ENCODE measurements around the gene TPM2.
A peak's percentile ranks its signal among the peaks of the same experiment; 100 is the strongest.

TPM2 gene

GRCh38 chr9:35690614-35691333 lies 1.0 kb upstream of the TPM2 start:
- H3K4me3 Mint-ChIP-seq, result peak overlapping the region; percentile 78
- no peaks in the 10 kb centered on the region for H3K27me3 Mint-ChIP-seq

DNA sequence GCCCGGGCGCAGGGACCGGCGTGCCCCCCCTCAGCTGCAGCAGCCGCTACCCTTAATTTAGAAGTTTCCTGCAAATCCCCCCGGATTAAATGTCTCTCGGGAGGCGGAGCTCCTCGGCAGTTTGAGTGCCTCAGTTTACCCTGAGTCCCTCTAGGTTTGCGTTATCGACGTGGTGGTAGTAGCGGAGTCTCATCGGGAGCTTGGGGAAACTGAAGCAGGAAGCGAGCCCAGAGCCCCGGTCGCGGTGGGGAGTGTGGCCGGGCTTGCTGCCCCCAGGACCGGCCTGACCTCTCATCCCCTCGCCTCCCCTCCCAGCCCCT lies 529 bp upstream of the TPM2 start:
- Mint-ChIP-seq H3K27ac (peak overlapping the region; percentile 79), H3K4me3 (peak overlapping the region; percentile 74), H3K36me3 (ENCODE audit: low read depth) (no peaks in the 10 kb centered on the region), H3K27me3 (no peaks in the 10 kb centered on the region), H3K4me1 (ENCODE audit: low read depth) (peaks cover 32% of the 10 kb centered on the region), H3K9me3 (no peaks in the 10 kb centered on the region)

More at GRCh38 chr9:35690614-35691333, 1.0 kb upstream of the TPM2 start:
- H3K36me3 Mint-ChIP-seq (ENCODE audit: low read depth), result no peaks in the 10 kb centered on the region
- H3K9me3 Mint-ChIP-seq, result no peaks in the 10 kb centered on the region
- peak overlapping the region; percentile 81 for H3K27ac Mint-ChIP-seq
- H3K4me1 Mint-ChIP-seq (ENCODE audit: low read depth), result peaks cover 32% of the 10 kb centered on the region

DNA sequence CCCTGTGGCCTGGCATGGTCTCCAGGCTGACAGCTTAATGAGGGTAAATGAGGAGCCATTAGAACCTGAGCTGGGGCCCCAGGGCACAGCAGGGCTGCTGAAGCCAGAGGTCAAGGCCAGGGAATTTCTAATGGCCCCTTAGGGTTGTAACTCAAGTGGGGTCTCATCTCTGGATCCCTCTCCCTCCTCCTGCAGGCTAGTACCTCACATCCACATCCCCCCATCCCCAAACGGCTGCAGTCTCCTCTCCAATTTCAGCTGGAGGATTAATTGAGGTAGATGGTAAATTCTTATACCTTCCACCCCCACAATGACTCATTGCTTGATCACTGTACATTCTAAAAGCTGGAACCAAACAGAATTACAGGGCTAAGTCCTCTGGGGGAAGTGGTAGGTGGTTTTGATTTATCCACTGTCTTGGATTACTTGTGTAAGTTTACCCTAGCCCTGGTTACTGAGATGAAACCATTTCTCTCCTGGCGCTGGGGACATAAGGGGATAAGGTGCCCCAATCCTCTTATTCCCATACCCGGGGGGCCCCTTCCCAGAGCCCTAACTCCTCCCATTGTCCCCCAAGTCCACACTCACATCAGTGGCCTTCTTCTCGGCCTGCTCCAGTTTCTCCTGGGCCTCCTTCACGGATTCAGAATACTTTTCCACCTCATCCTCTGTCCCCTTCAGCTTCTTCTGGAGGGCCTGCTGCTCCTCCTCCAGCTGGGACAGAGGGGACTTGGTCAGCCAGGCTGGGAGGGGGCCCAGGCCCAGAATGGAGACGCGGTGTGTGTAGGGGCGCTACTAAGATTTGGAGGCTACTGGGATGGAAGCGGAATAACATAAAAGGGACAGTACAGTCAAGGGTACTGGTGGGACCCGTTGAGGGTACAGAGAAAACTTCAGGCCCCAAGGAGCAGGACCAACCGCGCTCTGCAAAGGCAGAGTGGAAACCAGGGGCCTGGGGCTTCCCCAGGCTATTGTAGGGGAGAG lies 875 bp downstream of the TPM2 start:
- Mint-ChIP-seq H3K27ac (peak overlapping the region; percentile 45), H3K4me1 (ENCODE audit: low read depth) (peaks cover 32% of the 10 kb centered on the region), H3K27me3 (no peaks in the 10 kb centered on the region), H3K9me3 (no peaks in the 10 kb centered on the region), H3K36me3 (ENCODE audit: low read depth) (no peaks in the 10 kb centered on the region), H3K4me3 (peak overlapping the region; percentile 47)

DNA sequence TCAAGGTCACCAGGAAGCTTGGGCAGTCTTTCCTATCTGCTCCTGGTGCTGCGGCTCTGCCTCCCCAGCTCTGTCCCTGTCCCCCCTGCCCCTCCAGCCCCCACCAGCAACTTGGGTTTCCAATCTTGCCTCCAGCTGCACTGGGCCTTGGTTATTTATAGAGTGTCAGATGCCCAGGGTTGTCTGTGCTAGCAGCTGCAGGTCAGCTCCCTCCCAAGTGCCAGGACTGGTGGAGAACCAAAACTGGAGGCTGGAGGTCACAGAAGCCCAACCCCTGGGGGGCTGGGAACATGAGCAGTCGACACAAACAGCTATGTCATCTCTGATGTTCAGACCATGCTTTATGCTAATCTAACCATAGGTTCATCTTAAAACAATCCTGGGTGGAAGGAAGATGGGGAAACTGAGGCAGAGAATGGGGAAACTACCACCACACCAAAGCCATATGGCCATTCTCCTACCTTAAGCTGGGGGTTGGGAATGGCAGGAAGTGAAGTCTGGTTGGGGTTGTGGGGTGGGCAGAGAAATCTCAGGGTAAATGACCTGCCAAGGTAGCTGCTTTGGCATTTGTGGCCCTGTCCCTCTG lies 1.7 kb downstream of the TPM2 start:
- no peaks in the 10 kb centered on the region for H3K27me3 Mint-ChIP-seq
- H3K36me3 Mint-ChIP-seq (ENCODE audit: low read depth), result no peaks in the 10 kb centered on the region
- no peak overlapping the region for H3K4me3 Mint-ChIP-seq
- no peak overlapping the region for H3K27ac Mint-ChIP-seq
- H3K4me1 Mint-ChIP-seq (ENCODE audit: low read depth), result peaks cover 32% of the 10 kb centered on the region
- no peaks in the 10 kb centered on the region for H3K9me3 Mint-ChIP-seq

GRCh38 chr9:35687306-35687705 lies 2.4 kb downstream of the TPM2 start:
- H3K27ac Mint-ChIP-seq, result no peak overlapping the region
- H3K4me1 Mint-ChIP-seq (ENCODE audit: low read depth), result peaks cover 32% of the 10 kb centered on the region
- no peaks in the 10 kb centered on the region for H3K27me3 Mint-ChIP-seq
- H3K9me3 Mint-ChIP-seq, result no peaks in the 10 kb centered on the region
- H3K36me3 Mint-ChIP-seq (ENCODE audit: low read depth), result no peaks in the 10 kb centered on the region
- no peak overlapping the region for H3K4me3 Mint-ChIP-seq

DNA sequence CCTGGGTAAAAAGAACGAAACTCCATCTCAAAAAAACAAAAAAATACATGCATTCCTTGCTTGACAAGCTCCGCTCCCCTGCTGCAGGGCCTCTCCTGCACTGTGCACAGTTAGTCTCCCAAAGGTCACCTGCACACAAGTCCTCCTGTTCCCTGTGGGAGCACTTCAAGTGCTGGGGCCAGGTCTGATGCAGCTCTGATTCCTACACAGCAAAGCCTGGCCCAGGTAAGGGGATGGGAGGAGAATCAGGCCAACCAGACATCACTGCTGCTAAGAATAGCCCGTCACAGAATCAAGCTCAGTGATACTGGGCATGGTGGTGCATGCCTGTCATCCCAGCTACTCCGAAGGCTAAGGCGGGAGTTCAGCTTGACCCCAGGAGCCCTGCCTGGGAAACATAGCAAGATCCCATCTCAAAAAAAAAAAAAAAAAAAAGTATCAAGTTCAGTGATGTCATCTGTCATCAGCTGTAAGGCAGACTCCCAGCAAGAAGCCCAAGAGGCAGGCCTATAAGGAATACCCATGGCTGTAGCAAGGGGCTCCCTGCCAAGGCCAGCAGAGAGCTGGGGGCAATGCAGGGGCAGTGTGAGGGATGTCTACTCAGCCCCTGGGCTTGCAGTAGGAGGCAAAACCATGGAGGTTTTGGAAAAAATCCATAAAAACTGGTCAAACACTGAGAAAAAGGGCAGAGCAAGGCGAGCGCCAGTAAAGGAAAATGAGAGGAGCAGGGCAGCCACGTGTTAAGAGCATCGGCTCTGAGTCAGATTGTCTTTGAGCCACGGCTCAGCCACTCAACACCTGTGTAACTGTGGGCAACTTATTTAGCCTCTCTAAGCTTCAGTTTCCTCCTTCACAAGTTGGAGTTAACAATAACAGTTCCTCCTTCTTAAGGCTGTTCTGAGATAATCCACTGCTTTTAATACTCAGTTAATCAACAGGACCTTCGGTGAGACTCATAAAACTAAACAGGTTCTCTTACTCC lies 3.2 kb downstream of the TPM2 start:
- Mint-ChIP-seq H3K27me3 (no peaks in the 10 kb centered on the region), H3K9me3 (no peaks in the 10 kb centered on the region), H3K27ac (no peak overlapping the region), H3K4me3 (no peak overlapping the region), H3K4me1 (ENCODE audit: low read depth) (peaks cover 27% of the 10 kb centered on the region), H3K36me3 (ENCODE audit: low read depth) (no peaks in the 10 kb centered on the region)

GRCh38 chr9:35685506-35685905 lies 4.2 kb downstream of the TPM2 start:
- Mint-ChIP-seq H3K4me1 (ENCODE audit: low read depth) (peaks cover 18% of the 10 kb centered on the region), H3K27me3 (no peaks in the 10 kb centered on the region), H3K27ac (no peak overlapping the region), H3K36me3 (ENCODE audit: low read depth) (no peaks in the 10 kb centered on the region), H3K9me3 (no peaks in the 10 kb centered on the region), H3K4me3 (no peak overlapping the region)

DNA sequence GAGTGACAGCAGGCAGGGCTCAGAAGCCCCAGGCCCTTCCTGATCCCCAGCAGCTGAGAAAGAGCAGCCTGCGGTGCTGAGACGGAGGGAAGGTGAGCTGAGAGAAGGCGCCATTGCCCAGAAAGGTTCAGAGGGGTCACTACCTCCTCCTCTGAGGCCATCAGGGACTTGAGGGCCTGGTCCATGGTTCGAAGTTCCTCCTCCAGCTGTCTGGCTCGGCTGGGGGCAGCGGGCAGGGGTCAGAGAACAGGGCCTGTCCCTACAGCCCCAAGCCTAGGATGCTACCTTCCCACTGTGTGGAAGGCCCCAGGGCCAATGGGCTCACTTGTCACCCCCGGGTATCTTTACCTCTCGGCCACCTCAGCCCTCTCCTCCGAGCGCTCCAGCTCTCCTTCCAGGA lies 4.8 kb downstream of the TPM2 start:
- Mint-ChIP-seq H3K9me3 (no peaks in the 10 kb centered on the region), H3K36me3 (ENCODE audit: low read depth) (no peaks in the 10 kb centered on the region), H3K27ac (no peak overlapping the region)

GRCh38 chr9:35683323-35683722 lies 6.4 kb downstream of the TPM2 start:
- Mint-ChIP-seq H3K4me3 (no peak overlapping the region), H3K4me1 (ENCODE audit: low read depth) (peaks cover 8% of the 10 kb centered on the region), H3K36me3 (ENCODE audit: low read depth) (no peaks in the 10 kb centered on the region), H3K27me3 (no peaks in the 10 kb centered on the region), H3K27ac (no peak overlapping the region), H3K9me3 (no peaks in the 10 kb centered on the region)

More for the DNA sequence above, 4.8 kb downstream of the TPM2 start:
- Mint-ChIP-seq H3K4me1 (ENCODE audit: low read depth) (peaks cover 18% of the 10 kb centered on the region), H3K27me3 (no peaks in the 10 kb centered on the region), H3K4me3 (no peak overlapping the region)

GRCh38 chr9:35682520-35683315 lies 7.0 kb downstream of the TPM2 start:
- H3K36me3 Mint-ChIP-seq (ENCODE audit: low read depth), result no peaks in the 10 kb centered on the region
- H3K27ac Mint-ChIP-seq, result no peak overlapping the region
- H3K9me3 Mint-ChIP-seq, result no peaks in the 10 kb centered on the region
- H3K27me3 Mint-ChIP-seq, result no peaks in the 10 kb centered on the region
- H3K4me1 Mint-ChIP-seq (ENCODE audit: low read depth), result peaks cover 4% of the 10 kb centered on the region
- no peak overlapping the region for H3K4me3 Mint-ChIP-seq

DNA sequence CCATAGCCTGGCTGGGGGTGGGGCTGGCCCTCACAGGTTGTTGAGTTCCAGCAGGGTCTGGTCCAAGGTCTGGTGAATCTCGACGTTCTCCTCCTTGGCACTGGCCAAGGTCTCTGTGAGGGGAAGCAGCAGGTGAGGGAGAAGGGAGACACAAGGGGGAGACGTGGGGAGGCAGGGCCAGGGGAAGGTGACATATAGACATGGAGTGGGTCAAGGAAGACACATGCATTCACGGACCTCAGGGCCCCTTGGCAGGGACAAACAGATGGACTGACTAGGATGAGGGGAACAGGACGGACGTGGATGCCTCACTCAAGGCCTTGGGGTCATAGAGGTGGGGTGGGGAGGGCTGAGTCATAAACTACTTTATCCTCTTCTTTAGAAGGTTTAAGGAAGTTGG lies 7.7 kb downstream of the TPM2 start:
- H3K27me3 Mint-ChIP-seq, result no peaks in the 10 kb centered on the region
- H3K27ac Mint-ChIP-seq, result no peak overlapping the region
- no peak overlapping the region for H3K4me3 Mint-ChIP-seq
- no peaks in the 10 kb centered on the region for H3K9me3 Mint-ChIP-seq
- no peaks in the 10 kb centered on the region for H3K4me1 Mint-ChIP-seq (ENCODE audit: low read depth)
- H3K36me3 Mint-ChIP-seq (ENCODE audit: low read depth), result no peaks in the 10 kb centered on the region

GRCh38 chr9:35681341-35682002 lies 8.3 kb downstream of the TPM2 start:
- Mint-ChIP-seq H3K9me3 (no peaks in the 10 kb centered on the region), H3K4me1 (ENCODE audit: low read depth) (peaks cover under 1% of the 10 kb centered on the region), H3K4me3 (no peak overlapping the region), H3K27ac (no peak overlapping the region), H3K36me3 (ENCODE audit: low read depth) (no peaks in the 10 kb centered on the region), H3K27me3 (peaks cover 1% of the 10 kb centered on the region)

GRCh38 chr9:35680331-35681105 lies 9.2 kb downstream of the TPM2 start:
- Mint-ChIP-seq H3K27me3 (peaks cover 3% of the 10 kb centered on the region), H3K27ac (no peak overlapping the region), H3K36me3 (ENCODE audit: low read depth) (no peaks in the 10 kb centered on the region), H3K9me3 (no peaks in the 10 kb centered on the region), H3K4me3 (no peak overlapping the region), H3K4me1 (ENCODE audit: low read depth) (peaks cover 5% of the 10 kb centered on the region)

Measured in stimulated activated naive CD8-positive, alpha-beta T cell treated with anti-CD3 and anti-CD28 coated beads, Interleukin-15, Interleukin-2, amounts not matched to agents 100 ng/mL and 50 ng/mL, for 24 hours (primary cell).